Keratinocyte (primary cell): Measurements from ENCODE around the gene MROH2A. TPM values are rescaled to one million over a fixed set of nuclear protein-coding genes. Genes with fewer than 3 reads are reported as not detected.

ENCODE experiments used
- DNase-seq: peaks from one replicate; pipeline ENCODE4 v3.0.0-alpha.2; 2011; ENCODE audit warnings: low read depth, missing footprints, low spot score
- FAIRE-seq: peaks from 2 replicates; lab custom pipeline; 2011; peaks lifted over from hg19 to GRCh38; lab: Jason Lieb, UNC
- H2AFZ ChIP-seq: 2 replicates; pipeline ENCODE4 v1.6.0; 2012; ENCODE audit warnings: low read length, control low read depth, inconsistent platforms; ENCODE audit not compliant: control insufficient read depth
- H3K27ac ChIP-seq: 2 replicates; pipeline ENCODE4 v1.5.1; 2011; ENCODE audit warnings: low read length; ENCODE audit not compliant: control insufficient read depth, insufficient read depth
- H3K27me3 ChIP-seq: 3 replicates; pipeline ENCODE4 v1.6.0; 2011; ENCODE audit warnings: low read length; ENCODE audit not compliant: control insufficient read depth, insufficient read depth; ENCODE audit errors: extremely low read depth
- H3K36me3 ChIP-seq, 2 experiments: 2 replicates in 1 of 2; 3 replicates in 1 of 2; pipeline ENCODE4 v1.5.1; 2011; ENCODE audit warnings: low read length in 2 of 2, mild to moderate bottlenecking in 1 of 2; ENCODE audit not compliant: control insufficient read depth in 2 of 2, insufficient read depth in 2 of 2; ENCODE audit errors: extremely low read depth in 1 of 2
- H3K4me1 ChIP-seq: 3 replicates; pipeline ENCODE4 v1.5.1; 2011; ENCODE audit warnings: low read length; ENCODE audit not compliant: control insufficient read depth, insufficient read depth; ENCODE audit errors: extremely low read depth
- H3K4me2 ChIP-seq: 3 replicates; pipeline ENCODE4 v1.6.0; 2011; ENCODE audit warnings: low read depth, low read length; ENCODE audit not compliant: control insufficient read depth, insufficient read depth; ENCODE audit errors: extremely low read depth
- H3K4me3 ChIP-seq, 3 experiments: fragments of 200-600 bp in 1 of 3; sonication (generic) in 1 of 3; 2 replicates in 2 of 3; 3 replicates in 1 of 3; pipeline ENCODE4 v1.5.1; 2011 to 2016; ENCODE audit warnings: low read length in 3 of 3, mild to moderate bottlenecking in 3 of 3, control low read depth in 2 of 3, inconsistent platforms in 1 of 3, low read depth in 1 of 3, mixed read lengths in 1 of 3, mixed run types in 1 of 3, moderate library complexity in 1 of 3; ENCODE audit not compliant: control insufficient read depth in 2 of 3, insufficient read depth in 2 of 3; ENCODE audit errors: extremely low read depth in 1 of 3
- H3K79me2 ChIP-seq: 2 replicates; pipeline ENCODE4 v1.6.0; 2012; ENCODE audit warnings: low read length; ENCODE audit not compliant: control insufficient read depth, insufficient read depth
- H3K9ac ChIP-seq: 3 replicates; pipeline ENCODE4 v1.6.0; 2011; ENCODE audit warnings: low read length; ENCODE audit not compliant: control insufficient read depth, insufficient read depth; ENCODE audit errors: extremely low read depth
- H3K9me1 ChIP-seq: 3 replicates; pipeline ENCODE4 v1.6.0; 2011; ENCODE audit warnings: low read length; ENCODE audit not compliant: control insufficient read depth, insufficient read depth; ENCODE audit errors: extremely low read depth
- H3K9me3 ChIP-seq: 2 replicates; pipeline ENCODE4 v1.5.1; 2012; ENCODE audit warnings: low read depth, low read length; ENCODE audit not compliant: control insufficient read depth
- H4K20me1 ChIP-seq: 3 replicates; pipeline ENCODE4 v1.6.0; 2011; ENCODE audit warnings: low read length; ENCODE audit not compliant: control insufficient read depth, insufficient read depth; ENCODE audit errors: extremely low read depth
- CTCF ChIP-seq, 3 experiments: IDR thresholded peaks in 1 of 3; conservative IDR thresholded peaks in 1 of 3; optimal IDR thresholded peaks in 1 of 3; 2 replicates in 2 of 3; 3 replicates in 1 of 3; pipeline versions ENCODE3 to v1.5.1; 2011; ENCODE audit warnings: low read length in 3 of 3, mild to moderate bottlenecking in 3 of 3, moderate library complexity in 2 of 3, control low read depth in 1 of 3, inconsistent platforms in 1 of 3; ENCODE audit not compliant: insufficient read depth in 2 of 3; ENCODE audit errors: extremely low read depth in 1 of 3
- EZH2 ChIP-seq: IDR thresholded peaks from one replicate; pipeline ENCODE4 v1.6.1; 2012; ENCODE audit warnings: inconsistent platforms, mild to moderate bottlenecking, low read length, moderate library complexity
- dilution Hi-C: fragments of 300-500 bp; cut with MboI; formaldehyde crosslinking; loops from one replicate; pipeline ENCODE4 v1.7.0; 2020; ENCODE audit warnings: low sequenced_read_pairs; ENCODE audit not compliant: extremely low pct_ligation_motif_present
- polyA plus RNA-seq, 5 experiments: library from polyadenylated mRNA; depleted of rRNA in 3 of 5; stranded (reverse) in 3 of 5; stranded (forward) in 1 of 5; unstranded in 1 of 5; fragments of >200 nt; gene quantifications; 1 replicate in 1 of 5; 2 replicates in 3 of 5; 3 replicates in 1 of 5; pipeline versions ENCODE4 v1.2.1 to v1.2.3, GENCODE V29; 2011 to 2012; ENCODE audit warnings: missing spikeins in 2 of 5, low read depth in 1 of 5, low replicate concordance in 1 of 5

Gene MROH2A
- polyA plus RNA-seq, 1 donor (not counting 4 experiments of a cell fraction or from before 2014, with no cell fraction given): 0.33 TPM

- Histone ChIP-seq H3K27me3 (no peaks in the 10 kb centered on the region), H2AFZ (no peak overlapping the region), H3K36me3 (peaks cover 0 to 57% of the 10 kb centered on the region in 2 experiments), H4K20me1 (peaks cover 3% of the 10 kb centered on the region), H3K9me3 (no peaks in the 10 kb centered on the region), H3K27ac (no peak overlapping the region), H3K9me1 (no peaks in the 10 kb centered on the region), H3K4me3 (no peak overlapping the region), H3K4me1 (peaks cover 12% of the 10 kb centered on the region), H3K9ac (no peak overlapping the region), H3K79me2 (peaks cover 74% of the 10 kb centered on the region), H3K4me2 (no peak overlapping the region)
- FAIRE-seq: no peak
- dilution Hi-C loops: no loop called here
- no peak for TF ChIP-seq EZH2
- TF ChIP-seq CTCF (optimal IDR thresholded peaks at IDR 0.05 in 1 of 3, IDR thresholded peaks at IDR 0.05 in 1 of 3, conservative IDR thresholded peaks at IDR 0.05 in 1 of 3; ENCODE audit: extremely low read depth in 1 of 3, insufficient read depth in 2 of 3, low read length in 3 of 3): no peak
- no peak for DNase-seq
Observed at GRCh38 chr2:233848276-233848675, 70.1 kb downstream of the MROH2A start.

GRCh38 chr2:233849607-233850271 lies 71.6 kb downstream of the MROH2A start:
- H3K27ac ChIP-seq: no peak overlapping the region
- no peak overlapping the region for H3K4me3 ChIP-seq
- H3K4me2 ChIP-seq: no peak overlapping the region
- no peak overlapping the region for H2AFZ ChIP-seq
- peaks cover 3% of the 10 kb centered on the region for H4K20me1 ChIP-seq
- peaks cover 0 to 48% of the 10 kb centered on the region in 2 experiments for H3K36me3 ChIP-seq
- H3K9me3 ChIP-seq: no peaks in the 10 kb centered on the region
- no peaks in the 10 kb centered on the region for H3K9me1 ChIP-seq
- H3K4me1 ChIP-seq: peaks cover 14% of the 10 kb centered on the region
- FAIRE-seq (no peak), DNase-seq (no peak)
- dilution Hi-C loops: no loop called here
- no peak overlapping the region for H3K9ac ChIP-seq
- no peaks in the 10 kb centered on the region for H3K27me3 ChIP-seq
- H3K79me2 ChIP-seq: peaks cover 74% of the 10 kb centered on the region
- TF ChIP-seq CTCF (optimal IDR thresholded peaks at IDR 0.05 in 1 of 3, IDR thresholded peaks at IDR 0.05 in 1 of 3, conservative IDR thresholded peaks at IDR 0.05 in 1 of 3; ENCODE audit: extremely low read depth in 1 of 3, insufficient read depth in 2 of 3, low read length in 3 of 3) (no peak), EZH2 (no peak)
